ENCODE data around the gene CHAT. TPM values are rescaled to one million over a fixed set of nuclear protein-coding genes. Genes with fewer than 3 reads are reported as not detected.

CHAT gene
- total and polyA plus RNA-seq, 9 donors, result not detected

DNA sequence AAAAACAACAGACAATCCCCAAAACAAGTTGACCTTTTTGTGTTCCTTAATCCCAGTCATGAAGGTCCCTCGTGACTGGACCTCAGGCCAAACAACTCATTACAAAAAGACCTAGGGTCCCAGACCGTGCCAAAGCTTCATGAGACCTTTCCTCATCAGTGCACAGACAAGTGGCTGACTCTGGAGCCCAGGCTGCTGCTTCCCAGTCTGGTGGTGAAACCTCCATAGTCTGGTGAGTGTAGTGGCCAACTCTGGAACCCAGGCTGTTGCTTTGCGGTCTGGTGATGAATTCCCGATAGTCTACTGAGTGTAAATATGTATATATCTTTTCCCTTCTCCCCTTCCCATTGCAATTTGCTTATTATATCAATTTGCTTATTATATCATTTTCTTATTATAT, 25.9 kb upstream of the CHAT start:
- no peak for DNase-seq
- Histone ChIP-seq H3K4me3 (no peak overlapping the region), H3K36me3 (no peaks in the 10 kb centered on the region), H3K9me3 (no peaks in the 10 kb centered on the region), H3K4me1 (ENCODE audit: insufficient read depth) (no peaks in the 10 kb centered on the region), H3K27me3 (no peaks in the 10 kb centered on the region), H3K27ac (no peak overlapping the region)
- 74 to 85% (median 76%) methylated on average over 4 of the region's 4 CpGs for WGBS, 3 donors
- TF ChIP-seq POLR2A (IDR thresholded peaks at IDR 0.05), result no peak
- TF ChIP-seq, protein P1, sequence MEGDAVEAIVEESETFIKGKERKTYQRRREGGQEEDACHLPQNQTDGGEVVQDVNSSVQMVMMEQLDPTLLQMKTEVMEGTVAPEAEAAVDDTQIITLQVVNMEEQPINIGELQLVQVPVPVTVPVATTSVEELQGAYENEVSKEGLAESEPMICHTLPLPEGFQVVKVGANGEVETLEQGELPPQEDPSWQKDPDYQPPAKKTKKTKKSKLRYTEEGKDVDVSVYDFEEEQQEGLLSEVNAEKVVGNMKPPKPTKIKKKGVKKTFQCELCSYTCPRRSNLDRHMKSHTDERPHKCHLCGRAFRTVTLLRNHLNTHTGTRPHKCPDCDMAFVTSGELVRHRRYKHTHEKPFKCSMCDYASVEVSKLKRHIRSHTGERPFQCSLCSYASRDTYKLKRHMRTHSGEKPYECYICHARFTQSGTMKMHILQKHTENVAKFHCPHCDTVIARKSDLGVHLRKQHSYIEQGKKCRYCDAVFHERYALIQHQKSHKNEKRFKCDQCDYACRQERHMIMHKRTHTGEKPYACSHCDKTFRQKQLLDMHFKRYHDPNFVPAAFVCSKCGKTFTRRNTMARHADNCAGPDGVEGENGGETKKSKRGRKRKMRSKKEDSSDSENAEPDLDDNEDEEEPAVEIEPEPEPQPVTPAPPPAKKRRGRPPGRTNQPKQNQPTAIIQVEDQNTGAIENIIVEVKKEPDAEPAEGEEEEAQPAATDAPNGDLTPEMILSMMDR (IDR thresholded peaks at IDR 0.05), result no peak
- TF ChIP-seq EP300 (IDR thresholded peaks at IDR 0.05), result no peak
- intact Hi-C loops (cut with DNase I), result no loop called here

DNA sequence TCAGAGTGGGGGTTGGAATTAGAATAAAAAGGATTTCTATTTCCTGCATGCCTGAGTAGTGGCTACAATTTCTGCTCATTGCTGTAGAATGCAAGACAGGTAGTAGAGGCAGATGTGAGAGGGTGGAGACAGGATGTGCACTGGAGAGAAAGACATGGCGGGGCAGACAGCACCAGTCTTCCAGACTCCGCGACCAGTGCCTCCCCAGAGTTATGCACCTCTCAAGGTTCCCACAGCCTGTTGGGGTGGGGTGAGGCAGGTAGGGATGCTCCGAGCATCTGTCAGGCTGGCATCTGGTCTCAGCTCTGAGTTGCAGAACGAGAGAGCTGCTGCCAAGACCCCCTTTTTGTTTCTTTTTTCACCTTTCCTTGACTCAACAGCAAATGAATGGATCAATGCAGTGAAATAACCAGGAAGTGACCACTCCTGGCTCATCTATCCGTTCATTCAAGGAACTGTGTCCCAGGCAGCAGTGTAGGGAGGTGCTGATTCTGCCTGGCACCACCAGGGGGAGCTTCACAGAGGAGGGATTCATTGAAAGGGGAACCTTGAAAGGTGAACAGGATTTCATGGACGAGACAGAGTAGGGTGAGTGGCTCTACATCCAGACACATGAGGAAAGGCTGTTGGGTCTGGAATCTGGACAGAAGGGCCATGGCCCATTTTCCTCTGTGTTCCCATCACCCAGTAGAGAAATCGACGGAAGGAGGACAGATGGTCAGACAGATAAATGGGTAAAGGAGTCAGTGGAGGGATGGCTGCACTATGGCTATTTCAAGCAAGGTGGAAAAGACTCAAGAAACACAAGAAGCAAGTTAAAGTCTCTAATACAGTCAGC, 20.9 kb upstream of the CHAT start:
- Histone ChIP-seq H3K9me3 (no peaks in the 10 kb centered on the region), H3K27me3 (no peaks in the 10 kb centered on the region), H3K27ac (no peak overlapping the region), H3K36me3 (no peaks in the 10 kb centered on the region), H3K4me3 (no peak overlapping the region), H3K4me1 (ENCODE audit: insufficient read depth) (no peaks in the 10 kb centered on the region)
- peak in 1 of 5 donors; percentile 36 for DNase-seq
- intact Hi-C loops (cut with DNase I), result no loop called here
- TF ChIP-seq, protein P1 (IDR thresholded peaks at IDR 0.05), result peak in 1 of 3 donors; percentile 27
- TF ChIP-seq EP300 (IDR thresholded peaks at IDR 0.05), result no peak
- 34 to 45% (median 38%) methylated on average over 9 of the region's 9 CpGs for WGBS, 3 donors

DNA sequence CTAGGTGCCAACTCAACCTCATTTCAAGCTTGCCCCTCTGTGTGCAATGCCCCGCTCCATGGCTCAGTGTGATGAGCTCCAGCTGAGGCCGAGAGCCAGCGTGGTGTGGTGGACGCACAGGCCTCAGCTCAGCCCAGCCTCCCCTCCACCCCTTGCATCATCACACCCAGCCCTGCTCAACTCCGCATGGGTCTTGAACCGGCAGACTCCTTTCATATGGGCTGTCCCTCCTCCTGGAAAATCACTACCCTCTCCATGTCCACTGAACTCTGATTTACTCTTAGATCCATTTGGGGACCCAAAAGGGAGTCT, 20.3 kb upstream of the CHAT start:
- H3K27me3 ChIP-seq, result no peaks in the 10 kb centered on the region
- intact Hi-C loops (cut with DNase I), result no loop called here
- H3K4me1 ChIP-seq (ENCODE audit: insufficient read depth), result no peaks in the 10 kb centered on the region
- H3K36me3 ChIP-seq, result no peaks in the 10 kb centered on the region
- no peaks in the 10 kb centered on the region for H3K9me3 ChIP-seq
- no peak overlapping the region for H3K27ac ChIP-seq
- 78 to 79% (median 78%) methylated on average over 6 of the region's 6 CpGs for WGBS, 3 donors
- DNase-seq, result no peak
- no peak overlapping the region for H3K4me3 ChIP-seq
- TF ChIP-seq, protein P1 (IDR thresholded peaks at IDR 0.05), result no peak
- TF ChIP-seq POLR2A (IDR thresholded peaks at IDR 0.05) (no peak), EP300 (IDR thresholded peaks at IDR 0.05) (no peak)

DNA sequence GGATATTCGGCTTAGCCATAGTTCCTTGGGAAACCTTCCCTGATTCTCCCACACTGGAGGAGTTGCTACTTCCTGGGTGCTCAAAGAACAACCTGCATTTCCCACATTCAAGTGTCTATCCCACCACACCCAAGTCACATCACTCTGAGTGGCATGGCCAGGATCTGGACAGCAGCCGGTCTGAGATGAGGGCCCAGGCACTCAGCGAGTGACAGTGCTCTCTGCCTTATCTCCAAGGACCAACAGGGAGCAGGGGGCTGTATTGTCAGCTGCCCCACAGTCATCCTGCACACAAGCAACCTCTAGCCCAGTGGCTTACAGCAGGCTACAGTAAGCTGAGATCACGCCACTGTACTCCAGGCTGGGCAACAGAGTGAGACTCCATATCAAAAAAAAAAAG, 19.8 kb upstream of the CHAT start:
- Histone ChIP-seq H3K4me1 (ENCODE audit: insufficient read depth) (no peaks in the 10 kb centered on the region), H3K27me3 (no peaks in the 10 kb centered on the region), H3K36me3 (no peaks in the 10 kb centered on the region), H3K27ac (no peak overlapping the region), H3K9me3 (no peaks in the 10 kb centered on the region), H3K4me3 (no peak overlapping the region)
- TF ChIP-seq EP300 (IDR thresholded peaks at IDR 0.05) (no peak), POLR2A (IDR thresholded peaks at IDR 0.05) (no peak)
- TF ChIP-seq, protein P1 (IDR thresholded peaks at IDR 0.05), result no peak
- intact Hi-C loops (cut with DNase I), result no loop called here
- WGBS, 3 donors, result 53 to 69% (median 62%) methylated on average over 4 of the region's 4 CpGs
- DNase-seq, result no peak

Data from ovary (tissue), 9 donors.